ENCODE data around the gene MPP3.

The MPP3 gene

DNA sequence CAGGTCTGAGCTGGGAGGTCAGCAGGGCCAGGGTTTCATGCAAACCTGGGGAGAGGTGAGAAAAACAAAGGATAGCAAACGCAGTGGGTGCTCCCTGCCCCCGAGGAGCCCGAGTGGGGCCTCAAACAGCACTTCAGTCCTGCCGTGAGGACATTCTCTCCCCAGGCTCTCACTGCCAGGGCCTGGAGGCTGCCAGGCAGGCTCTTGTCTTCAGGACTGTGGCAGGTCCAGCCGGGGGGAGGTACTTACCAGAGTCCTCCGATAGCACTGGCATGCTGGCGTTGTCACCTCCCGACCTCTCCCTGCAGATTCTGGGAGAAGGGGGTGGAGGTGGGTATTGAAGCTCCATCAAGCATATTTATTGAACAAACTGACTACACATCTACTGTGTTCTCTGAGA is 1.3 kb downstream of the MPP3 start:
- DNase-seq, result no peak

DNA sequence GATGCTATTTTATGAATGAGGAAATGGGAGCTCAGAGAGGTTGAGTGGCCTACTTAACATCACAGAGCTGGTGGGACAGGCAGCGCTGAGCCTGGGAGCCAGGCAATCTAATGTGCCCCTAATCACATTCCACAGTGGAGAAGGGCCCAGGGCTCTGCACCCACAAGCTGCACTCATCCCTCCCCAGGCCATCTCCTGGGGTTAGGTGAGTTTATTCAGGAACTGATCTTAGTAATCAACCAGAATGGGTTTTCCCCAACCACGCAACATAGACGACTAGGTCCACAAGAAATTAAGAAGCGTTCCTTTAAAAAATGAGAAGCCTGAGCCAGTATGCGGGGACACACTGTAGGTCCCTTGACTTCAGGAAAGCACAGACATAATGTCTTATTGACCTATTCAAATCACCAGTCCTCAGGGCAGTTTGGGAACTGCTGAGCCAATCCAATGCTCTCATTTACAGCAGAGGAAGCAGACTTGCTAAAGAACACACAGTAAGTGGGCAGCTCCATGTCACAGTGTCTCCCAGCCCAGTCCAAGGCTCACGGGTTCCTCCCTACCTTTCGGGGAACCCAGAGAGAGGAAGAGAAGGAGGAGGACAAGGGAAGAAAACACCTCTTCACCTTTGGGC is 2.3 kb downstream of the MPP3 start:
- DNase-seq, result no peak

DNA sequence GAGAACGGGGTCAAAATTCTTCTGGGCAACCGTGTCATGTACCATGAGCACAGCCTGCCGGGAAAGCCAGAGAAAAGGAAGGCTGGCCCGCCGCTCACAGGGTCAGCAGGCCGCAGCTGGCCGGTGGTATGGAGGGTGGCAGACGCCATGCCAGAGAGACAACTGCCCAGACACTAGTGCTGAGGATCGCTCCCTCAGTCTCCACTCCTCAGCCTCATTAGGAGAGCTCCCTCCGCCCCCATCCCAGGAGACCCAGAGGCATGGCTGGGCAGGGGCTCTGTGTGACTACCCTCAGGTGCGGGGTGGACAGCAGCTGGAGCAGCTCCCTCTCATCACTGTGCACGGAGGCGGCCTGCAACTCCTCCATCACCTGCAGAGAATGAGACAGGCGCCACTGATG is 3.2 kb downstream of the MPP3 start:
- DNase-seq, result no peak

DNA sequence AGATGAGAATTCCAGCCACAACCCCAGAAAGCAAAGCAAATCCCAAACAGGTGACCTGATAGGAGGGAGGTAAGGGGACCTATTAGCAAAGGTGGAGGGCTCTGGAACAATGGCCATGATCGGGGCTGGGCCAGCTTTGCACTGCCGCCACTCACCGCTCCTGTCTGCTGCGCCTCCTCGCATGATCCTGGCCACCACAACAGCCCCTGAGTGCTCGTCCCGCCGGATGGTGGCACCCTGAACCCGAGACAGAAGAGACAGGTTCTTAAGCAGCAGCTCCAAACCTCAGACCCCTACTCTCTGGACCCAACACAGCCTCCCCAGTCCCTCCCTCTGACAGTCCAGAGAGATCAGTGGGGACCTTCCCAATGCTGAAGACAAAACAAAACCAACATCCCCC is 5.3 kb downstream of the MPP3 start:
- no peak for DNase-seq

DNA sequence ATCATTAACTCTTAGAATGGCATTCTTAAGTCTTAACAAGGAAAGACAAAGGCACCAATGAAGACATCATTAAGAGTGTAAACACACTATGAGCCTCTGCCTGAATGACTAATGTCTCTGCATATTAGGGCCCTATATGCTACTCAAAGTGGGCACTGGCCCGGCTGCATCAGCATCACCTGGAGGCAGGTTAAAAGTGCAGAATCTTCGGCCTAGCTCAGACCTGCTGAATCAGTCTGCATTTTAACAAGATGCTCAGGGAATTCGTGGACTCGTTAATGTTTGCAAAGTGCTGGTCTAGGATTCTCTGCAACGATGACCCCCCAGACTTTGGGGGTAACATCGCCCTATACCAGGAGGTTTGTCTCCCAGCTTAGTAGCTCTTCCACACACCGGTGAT is 6.7 kb downstream of the MPP3 start:
- DNase-seq, result no peak

DNA sequence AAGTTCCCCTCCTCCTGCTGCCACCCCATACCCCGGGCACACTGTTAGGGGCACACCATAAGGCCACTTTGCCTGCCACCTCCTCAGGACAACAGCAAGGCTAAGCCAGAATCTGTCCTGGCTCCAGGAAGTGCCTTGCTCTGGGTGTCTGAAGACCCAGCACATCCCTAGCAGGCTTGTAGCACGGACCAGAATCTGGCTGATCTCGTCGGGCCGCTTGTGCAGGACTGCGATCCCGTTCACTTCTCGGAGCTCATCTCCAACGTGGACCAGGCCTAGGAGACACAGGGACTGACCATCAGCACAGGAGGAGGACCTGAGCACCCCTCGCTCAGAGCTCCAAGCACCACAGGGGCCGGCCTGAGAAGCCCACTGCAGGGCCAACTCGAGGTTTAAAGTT is 7.4 kb downstream of the MPP3 start:
- DNase-seq, result no peak

DNA sequence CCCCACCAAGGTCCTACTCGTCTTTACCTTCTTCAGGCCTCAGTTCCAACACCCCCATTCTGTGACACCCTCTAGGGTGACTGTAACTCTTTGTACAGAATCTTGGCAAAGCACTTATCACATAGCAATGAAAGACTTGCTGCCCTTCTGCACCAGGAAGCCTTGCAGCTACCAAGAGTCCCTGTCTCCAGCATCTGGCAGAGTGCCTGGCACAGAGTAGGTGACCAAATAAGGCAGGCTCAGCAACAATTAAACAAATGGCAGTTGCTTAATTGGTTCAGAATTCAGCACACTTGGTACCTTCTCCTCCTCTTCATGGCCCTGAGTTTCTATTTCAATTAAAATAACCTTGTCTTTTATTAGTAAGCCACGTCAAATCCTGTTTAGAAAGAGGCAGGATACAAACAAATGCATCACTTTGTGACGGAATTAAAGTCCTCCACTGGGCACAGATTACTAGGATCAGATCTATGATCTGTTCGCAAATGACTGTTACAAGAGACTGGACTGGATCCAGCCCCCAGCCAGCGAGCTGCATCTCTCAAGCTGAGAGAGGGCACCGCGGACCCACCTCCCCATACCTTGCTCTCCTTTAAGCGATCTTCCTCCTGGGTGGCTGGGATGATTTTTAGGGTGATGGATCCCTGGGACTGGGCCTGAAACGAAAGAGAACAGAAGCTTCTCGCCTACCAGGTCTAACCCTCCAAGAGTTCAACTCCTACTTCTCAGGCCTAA is 9.4 kb downstream of the MPP3 start:
- DNase-seq, result no peak

DNA sequence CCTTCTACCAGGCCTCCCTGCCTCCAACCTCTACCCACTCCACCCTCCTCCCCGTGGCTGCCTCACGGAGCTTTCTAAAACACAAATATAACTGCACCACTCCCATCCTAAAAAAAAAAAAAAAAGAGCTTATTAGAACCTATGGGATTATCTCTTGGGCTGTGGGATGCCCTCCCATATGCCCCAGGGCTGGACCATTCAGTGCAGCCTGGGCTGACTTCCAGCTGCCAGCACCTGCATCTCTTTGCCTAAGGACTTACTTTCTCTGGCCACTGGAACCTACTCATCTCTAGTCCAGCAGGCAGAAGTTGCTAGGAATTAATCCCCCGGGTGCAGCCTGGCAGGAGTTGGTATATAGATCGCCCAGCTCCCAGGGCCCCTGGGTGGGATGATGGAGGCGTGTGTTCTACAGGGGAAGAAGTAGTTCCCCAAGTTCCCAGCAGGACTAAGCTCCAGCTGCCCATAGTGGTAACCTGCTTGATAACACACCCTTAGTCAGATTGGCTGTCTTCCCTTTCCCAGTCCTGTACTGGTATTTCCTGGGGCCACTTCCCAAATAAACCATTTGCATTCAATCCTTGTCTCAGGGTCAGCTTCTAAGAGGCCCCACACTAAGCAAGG is 10.3 kb downstream of the MPP3 start:
- no peak for DNase-seq

DNA sequence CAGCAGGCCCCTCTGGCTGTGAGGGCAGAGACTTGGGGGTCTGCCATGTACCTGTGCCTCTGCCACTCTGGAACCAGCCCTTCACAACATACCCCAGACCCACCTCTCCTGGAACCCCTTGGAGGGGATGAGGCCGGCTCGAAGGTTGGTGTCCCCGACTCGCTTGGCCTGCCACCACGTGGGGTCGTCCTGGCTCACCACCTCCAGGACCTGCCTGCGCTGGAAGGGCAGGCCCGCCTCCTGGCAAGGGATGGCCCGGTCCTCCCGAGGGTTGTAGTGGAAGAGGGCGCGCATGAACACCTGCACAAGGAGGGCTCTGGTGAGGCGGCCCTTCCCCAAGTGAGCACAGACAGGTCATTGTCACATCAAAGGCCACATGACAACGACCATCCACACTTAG is 12.2 kb downstream of the MPP3 start:
- no peak for DNase-seq

DNA sequence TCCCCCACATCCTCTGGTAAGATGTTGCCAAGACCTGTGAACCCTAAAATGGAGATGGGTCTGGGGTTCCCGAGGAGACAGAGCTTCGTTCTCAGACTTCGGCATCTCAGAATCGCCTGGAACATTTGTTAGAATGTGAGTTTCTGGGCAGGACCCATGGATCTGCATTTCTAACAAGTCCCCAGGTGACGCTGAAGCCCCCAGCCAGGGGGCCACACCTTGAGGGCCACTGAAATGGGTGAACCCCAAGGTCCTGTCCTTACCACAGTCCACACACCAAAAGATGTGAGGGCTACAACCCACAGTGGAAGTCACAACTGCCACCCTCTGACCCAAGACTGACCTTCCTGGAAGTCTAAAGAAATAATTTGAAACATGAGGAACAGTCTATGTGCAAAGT is 14.0 kb downstream of the MPP3 start:
- no peak for DNase-seq

DNA sequence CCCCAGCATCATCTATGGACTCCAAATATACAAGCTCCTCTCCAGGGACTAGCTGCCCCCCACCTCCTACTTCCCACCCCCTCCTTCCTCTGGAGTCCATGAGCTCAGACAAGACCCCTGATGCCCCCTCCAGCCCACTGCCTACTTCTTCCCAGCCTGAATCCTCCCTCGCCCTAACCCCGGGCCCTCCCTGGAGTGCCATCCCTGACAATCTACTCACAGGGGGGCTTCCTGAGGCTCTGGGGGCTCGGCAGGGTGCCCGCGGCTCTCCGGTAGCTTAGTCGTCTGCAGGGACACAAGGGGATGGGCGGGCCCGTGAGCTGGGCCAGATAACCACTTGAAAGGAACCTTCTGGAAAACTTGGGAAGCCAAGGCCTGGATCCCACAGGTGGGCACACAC is 15.1 kb downstream of the MPP3 start:
- no peak for DNase-seq

DNA sequence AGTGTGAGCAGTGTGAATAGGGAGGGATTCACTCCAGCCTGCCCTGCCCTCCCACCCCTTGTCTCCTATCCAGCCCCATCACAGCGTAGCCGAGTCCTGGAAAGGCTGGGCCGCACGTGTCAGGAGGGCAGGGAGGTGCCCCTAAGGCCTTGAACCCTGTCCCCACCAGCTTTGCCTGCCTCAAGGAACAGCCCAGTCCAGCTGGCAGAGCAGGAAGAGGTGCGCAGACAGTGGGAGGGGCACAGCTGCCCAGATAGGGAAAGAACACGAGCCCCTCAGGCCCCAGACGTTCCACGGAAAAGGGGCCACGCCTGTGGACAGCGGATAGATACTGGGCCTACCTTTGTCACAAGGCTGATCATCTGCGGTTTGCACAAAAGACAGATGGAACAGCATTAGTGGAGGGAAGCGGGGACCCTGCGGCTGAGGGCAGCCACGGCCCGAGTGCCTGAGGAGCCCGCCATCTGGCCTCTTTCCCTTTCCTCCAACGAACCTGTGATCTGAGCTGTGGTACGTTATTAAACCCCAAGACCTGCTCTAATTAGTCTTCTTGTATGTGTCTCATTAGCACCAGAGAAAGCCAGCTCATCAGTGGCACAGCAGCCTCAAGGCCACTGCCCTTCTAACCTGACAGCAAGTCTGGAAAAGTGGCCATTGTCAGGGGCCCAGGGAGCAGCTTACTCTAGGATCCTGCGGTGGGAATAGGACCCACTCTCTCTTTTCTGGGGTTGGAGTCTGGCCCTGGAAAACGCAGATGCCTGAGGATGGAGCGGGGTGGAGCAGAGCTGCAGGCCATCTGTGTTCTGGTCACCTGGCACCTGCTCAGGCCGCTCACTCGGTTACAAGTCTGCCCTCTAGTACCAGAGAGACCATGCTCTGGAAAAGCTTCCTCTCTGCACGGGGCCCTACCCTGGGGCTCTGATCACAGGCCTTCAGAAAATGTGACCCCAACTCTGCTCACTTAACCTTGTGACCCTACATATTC is 16.3 kb downstream of the MPP3 start:
- DNase-seq, result no peak

DNA sequence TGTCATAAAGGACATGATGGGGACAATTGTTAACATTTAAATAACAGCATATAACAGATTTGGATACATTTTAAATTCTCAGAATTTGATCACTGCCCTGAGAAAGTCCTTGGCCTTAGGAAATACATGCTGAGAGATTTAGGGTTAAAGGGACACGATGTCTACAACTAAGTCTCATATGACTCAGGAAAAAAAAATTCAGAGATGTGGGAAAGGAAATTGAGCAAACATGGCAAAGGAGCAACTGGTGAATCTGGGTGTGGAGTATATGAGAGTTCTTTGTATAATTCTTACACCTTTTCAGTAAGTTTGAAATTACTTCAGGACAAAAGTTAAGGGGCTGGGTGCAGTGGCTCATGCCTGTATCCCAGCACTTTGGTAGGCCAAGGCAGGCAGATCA is 18.2 kb downstream of the MPP3 start:
- peak; percentile 70 for DNase-seq

DNA sequence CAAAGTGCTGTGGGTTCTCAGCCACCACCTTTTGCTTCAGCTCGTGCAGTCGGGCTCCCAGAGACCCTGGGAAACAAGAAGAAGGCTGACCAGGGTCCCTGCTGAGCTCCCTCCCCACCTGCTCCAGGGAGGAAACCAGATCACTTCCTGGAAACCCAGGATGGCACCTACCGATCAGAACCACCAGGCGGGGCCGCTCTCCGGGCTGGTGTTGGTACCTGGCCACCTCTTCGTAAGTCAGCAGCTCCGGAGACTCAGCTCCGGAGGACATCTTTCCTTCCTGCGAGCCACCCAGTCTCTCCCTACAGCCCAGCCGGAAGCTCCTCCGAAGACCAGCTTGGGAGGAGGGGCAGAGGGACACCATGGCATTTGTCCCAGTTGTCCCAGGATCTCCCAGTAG is 18.9 kb downstream of the MPP3 start:
- DNase-seq, result no peak

DNA sequence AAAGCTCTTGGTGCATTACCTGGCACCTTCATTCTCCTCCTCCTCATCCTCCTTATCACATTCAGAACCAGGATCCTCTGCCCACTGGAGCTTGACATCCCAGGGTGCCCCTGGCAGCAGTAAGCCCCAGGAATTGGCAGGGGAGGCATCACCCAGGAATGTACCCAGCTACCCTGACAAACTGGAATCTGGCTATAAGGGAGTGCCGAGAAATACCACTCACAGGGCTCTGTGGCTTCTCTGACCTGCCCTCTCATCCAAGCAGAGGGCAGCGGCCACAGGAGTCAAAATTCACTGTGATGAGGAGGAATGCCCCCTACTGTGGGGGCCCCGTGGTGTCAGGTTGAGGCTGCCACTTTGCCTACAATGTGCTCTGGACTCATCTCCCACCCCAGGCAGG is 19.6 kb downstream of the MPP3 start:
- no peak for DNase-seq

DNA sequence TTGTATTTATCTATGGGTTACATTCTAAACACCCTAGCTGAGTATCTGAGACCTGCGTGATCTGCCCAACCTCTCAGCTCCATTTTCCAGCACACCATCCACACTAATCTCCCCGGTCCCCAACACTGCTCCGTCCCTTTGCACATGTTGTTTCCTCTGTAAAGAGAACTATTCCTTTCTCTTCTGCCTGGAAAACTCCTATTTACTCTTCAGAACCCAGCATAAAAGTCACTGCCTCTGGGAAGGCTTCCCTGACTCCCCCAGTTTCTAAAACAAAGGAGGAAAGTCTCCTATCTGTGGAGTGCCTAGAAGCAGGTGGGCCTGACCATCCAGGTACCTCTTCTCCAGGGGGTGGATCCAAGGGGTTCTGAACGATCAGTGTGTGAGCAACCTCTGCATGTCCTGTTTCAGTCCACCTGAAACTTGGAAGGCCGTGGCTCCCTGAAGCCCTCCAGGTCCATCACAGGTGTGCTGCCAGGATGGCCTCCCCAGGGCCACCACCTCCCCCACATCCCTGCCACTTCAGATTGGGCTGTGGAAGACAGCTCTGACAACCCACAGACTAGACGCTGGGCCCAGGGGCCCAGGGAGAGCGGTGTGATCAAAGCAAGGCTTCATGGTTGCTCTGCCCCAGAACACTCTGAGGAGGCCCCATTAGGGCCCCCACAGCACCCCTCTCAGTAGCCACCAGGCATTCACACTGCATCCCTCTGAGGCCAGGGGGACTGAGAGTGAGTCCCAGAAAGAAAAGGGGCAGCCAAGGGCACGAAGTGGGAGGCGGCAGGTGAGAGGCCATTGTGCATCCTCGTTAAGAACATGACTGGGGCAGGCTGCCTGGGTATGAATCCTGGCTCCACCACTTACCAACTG is 20.3 kb downstream of the MPP3 start:
- no peak for DNase-seq

DNA sequence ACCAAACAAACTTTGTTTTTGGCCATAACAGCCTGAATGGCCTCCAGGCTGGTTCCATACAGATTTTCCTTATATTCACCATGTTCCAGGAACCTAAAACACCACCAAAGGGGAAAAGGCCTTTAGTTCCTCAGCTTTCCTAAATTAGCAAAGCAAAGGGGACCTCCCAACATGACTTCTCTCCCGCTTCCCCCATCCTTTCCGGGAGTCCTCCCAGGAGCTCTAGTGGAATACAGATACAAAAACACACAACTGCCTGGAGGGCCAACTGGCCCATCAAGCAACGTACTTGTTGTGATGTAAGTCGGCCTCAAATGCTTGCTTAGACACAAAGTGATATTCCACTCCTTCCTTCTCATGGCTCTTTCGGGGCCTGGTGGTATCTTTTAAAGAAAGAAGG is 22.1 kb downstream of the MPP3 start:
- no peak for DNase-seq

DNA sequence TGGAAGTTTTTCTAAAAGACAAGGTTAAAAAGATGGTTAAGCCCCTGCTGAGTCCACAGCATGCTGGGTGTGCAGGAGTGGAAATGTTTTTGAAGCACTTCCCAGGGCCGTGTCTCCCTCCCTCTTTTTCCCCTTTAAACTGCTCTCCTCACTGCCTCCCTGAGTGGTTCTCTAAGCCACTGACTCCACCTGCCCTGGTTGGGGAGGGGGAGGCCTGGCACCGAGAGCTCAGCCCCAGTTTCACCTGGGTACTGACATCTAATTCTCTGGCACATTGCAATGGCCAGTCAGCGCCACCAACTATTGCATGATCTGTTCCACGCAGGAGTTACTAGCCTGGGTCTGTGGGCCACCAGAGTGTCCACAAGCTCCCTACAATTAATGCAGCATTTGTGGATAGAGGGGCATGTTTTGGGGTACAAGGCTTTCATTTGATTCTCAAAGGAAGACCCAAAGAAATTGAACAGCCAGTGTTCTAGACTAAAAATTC is 22.7 kb downstream of the MPP3 start:
- no peak for DNase-seq

DNA sequence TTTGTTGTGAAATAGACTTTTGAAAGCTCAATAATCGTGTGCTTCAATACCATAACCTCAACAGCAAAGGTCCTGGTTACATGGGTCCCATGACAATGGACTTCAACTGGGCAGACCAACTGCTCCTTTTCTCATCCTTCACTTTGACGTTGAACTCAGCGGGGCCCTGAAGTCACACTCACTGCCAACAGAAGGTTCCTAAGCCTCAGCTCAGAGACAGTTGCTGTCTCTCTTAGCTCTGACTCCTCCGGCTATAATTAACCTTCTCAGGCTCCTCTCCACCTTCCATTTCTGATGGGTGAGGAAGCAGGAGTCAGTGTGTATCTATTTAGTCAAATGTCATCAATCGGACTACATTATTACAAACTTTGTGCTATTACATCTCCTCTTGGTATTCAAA is 23.8 kb downstream of the MPP3 start:
- DNase-seq, result no peak

DNA sequence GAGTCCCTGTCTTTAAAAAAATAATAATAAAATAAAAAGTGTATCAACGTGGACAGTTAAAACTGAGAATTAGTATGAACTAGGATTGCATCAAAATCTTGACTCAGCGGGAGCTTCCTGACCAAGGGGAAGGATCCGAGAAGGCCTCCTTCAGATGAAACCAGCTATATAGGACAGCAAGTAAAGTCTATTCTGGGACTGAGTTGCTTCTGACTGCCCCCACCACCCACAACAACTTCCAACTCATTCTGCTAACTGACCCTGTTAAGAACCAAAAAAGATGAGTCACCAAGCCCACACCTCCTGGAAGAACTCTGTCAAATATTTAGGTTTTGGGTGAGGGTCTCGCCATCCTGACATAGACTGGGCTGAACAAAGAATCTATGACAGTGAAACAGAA is 24.9 kb downstream of the MPP3 start:
- DNase-seq, result no peak

DNA sequence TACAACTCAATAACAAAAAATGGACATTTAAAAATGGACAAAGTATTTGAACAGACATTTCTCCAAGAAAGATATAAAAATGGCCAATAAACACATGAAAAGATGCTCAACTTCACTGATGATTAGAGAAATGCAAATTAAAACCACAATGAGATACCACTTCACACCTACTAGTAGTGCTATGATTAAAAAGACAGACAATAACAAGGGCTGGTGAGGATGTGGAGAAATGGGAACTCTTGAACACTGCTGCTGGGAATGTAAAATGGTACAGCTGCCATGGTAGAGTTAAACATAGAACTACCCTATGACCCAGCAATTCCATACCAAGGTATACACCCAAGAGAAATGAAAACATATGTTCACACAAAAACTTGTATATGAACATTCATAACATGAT is 27.8 kb downstream of the MPP3 start:
- DNase-seq, result no peak

DNA sequence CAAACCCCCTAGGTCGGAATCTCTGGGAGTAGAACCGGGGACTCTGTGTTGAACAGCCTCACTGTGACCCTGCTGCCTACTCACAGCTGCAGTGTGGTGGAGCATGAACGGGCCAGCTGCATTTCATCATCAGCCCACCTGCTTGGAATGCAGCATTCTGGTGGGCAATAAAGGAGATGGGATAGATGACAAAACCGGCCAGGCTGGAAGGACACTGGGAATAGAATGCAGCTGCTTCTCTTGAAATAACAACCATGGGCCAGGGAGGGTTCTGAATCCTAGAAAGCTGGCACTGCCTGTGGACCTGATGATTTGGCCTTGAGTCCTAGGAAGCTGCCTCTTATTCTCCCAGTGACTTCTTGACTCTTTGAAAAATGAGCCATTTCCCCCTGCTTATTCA is 29.2 kb downstream of the MPP3 start:
- DNase-seq, result no peak

All from fibroblast of skin of scalp (primary cell).